Activated CD8-positive, alpha-beta memory T cell treated with anti-CD3 and anti-CD28 coated beads for 1 hour (primary cell): ENCODE data around the gene PSME3IP1.

Experiments
- DNase-seq, 2 donors: peaks; one replicate each; pipeline ENCODE4 v3.0.0-alpha.2; 2020; ENCODE audit warnings: low read depth in 1 of 2; ENCODE audit errors: extremely low read depth in 1 of 2

Gene PSME3IP1

GRCh38 chr16:57169327-57169726 lies 16.5 kb downstream of the PSME3IP1 start:
- no peak for DNase-seq

DNA sequence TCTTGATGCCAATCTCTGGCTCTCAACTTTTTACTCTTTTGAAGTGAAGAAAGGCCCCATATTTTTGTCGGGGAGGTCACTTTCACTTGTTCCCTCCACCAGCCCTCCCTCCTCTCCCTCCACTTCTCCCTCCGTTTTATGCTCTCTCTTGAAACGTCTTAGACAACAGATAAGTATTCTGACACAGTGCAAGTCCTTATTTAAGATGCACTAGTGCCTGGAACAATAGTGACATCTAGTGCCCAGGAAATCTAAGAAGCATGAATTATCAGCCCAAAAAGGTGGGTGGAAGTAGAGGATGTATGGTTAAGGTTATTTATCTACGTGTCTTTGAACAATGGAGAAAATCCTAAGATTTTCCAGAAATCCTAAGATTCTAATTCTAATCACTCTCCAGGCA lies 17.9 kb downstream of the PSME3IP1 start:
- no peak for DNase-seq

DNA sequence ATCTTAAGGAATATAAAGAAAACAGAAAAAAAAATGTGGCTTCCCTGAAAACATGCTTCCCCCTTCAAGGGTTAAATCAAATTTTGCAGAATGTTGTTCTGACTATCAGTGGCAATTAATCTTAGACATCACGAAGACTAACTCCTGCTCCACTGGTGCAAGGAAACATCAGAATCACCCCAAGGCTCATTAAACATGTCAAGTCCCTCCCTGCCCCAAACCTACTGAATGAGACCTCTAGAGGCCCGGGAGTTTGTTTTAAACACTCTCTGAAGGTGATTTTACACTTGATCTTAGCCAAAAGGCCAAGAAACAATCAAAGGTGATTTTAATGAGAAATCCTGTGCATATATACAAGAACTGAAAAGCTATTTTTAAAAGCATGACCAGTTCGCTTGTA lies 18.3 kb downstream of the PSME3IP1 start:
- no peak for DNase-seq

GRCh38 chr16:57166951-57167350 lies 18.9 kb downstream of the PSME3IP1 start:
- DNase-seq, result no peak

- no peak for DNase-seq
Measured at GRCh38 chr16:57166451-57166850, 19.4 kb downstream of the PSME3IP1 start.

DNA sequence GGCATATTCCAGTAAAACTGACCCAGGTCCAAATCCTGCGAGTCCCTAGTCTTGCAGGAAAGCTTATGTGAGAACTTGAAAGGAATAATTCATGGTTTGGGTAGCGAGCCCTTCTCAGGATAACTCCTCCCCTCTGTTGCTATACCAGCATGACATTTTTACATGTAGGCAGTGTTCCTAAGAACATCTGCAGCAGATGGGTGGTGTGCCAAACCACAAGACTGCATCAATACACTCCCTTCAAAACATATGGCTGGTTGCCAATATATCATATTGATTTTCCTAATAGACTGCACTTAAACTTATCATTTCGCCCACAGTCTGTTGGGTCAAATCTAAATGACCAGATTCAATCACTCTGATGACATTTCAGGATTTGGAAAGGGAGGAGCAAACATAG lies 19.9 kb downstream of the PSME3IP1 start:
- DNase-seq, result no peak

- DNase-seq, result no peak
Measured at GRCh38 chr16:57165483-57165882, 20.4 kb downstream of the PSME3IP1 start.

DNA sequence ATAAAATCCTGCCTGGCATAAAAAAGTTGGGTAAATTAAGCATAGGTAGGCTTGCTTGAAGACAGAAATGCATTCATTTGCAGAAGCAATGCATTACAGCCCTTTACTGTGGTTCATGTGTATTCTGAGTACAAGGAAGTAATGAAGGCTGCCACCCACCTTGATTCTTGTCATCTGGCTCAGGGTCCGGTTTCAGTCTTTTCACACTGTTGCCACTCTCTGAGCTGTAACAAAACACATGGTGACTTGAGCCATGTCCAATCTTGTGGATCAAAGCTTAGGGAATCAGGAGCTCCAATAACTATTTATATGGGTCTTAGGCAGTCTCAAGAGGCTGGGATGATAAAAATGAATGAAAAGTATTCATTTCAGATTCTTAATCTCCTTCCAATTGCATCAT lies 22.0 kb downstream of the PSME3IP1 start:
- DNase-seq, result no peak

DNA sequence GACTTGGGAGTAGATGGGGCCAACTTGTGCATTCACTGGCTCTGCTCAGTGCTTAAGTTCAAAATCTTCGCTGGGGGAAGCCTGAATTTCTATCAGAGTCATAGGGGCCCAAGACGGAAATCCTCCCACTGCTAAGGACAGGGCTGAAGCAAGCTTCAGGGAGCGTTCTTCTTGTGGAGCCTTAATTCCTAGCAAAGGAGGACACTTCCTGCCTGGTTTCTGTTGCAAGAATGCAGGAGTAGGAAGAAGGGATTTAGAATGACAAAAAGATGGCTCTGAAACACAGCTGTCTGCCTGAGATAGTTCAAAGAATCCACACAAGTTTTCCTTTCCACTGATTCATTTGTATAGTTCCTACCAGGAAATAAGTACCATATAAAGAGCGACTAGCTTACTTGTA lies 26.4 kb downstream of the PSME3IP1 start:
- no peak for DNase-seq

DNA sequence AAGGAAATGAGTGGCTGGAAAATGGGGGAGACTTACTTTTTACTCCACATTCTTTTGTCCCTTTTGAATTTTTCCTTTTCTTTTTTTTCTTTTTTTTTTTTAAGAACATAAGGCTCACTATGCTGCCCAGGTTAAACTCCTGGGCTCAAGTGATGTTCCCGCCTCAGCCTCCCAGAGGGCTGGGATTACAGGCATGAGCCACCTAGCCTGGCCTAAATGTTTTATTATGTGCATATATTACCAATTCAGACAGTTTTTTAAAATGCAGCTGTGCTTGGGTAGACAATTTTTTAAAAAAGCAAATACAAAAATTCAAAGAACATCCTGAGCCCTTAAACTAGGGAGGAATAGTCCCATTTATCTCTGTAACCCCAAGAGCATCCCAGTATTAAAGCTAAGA lies 28.3 kb downstream of the PSME3IP1 start:
- no peak for DNase-seq

DNA sequence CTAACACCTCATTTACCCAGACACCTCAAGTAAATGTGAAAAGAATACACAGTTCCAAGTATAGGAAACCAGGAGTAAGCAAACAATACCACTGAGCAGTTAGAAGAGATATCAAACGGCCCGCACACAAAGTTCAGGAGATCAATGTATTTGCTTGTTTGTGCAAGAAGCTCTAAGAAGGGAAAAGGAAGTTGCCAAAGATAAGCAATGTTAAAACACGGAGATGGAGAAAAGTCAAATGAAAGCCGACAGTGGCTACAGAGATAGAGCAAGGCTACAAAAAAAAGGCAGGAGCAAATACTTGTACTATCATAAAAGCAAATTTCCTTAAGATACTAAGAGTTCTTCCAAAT lies 29.5 kb downstream of the PSME3IP1 start:
- no peak for DNase-seq

DNA sequence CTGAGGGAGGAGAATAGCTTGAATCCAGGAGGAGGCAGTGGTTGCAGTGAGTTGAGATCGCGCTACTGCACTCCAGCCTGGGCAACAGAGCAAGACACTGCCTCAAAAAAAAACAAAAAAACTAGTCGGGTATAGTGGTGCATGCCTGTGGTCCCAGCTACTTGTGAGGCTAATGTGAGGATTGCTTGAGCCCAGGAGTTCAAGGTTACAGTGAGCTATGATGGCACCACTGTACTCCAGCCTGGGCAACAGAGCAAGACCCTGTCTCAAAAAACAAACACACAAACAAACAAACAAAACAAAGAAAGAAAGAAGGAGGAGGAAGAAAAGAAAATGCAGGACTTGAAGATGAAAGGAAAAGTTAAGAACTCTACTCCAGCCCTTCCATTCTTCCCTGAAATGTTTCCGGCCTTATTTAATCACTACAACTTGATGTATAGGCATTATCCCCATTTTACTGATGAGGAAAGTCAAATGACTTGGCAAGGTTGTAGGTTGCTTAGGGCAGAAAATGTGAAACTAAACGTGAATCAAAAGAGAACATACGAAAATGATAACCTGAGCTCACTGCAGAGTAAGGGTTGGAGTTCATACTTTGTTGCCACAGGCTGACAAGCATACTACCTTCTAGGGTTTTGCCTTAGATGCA lies 30.0 kb downstream of the PSME3IP1 start:
- no peak for DNase-seq

GRCh38 chr16:57153841-57154240 lies 32.0 kb downstream of the PSME3IP1 start:
- no peak for DNase-seq

DNA sequence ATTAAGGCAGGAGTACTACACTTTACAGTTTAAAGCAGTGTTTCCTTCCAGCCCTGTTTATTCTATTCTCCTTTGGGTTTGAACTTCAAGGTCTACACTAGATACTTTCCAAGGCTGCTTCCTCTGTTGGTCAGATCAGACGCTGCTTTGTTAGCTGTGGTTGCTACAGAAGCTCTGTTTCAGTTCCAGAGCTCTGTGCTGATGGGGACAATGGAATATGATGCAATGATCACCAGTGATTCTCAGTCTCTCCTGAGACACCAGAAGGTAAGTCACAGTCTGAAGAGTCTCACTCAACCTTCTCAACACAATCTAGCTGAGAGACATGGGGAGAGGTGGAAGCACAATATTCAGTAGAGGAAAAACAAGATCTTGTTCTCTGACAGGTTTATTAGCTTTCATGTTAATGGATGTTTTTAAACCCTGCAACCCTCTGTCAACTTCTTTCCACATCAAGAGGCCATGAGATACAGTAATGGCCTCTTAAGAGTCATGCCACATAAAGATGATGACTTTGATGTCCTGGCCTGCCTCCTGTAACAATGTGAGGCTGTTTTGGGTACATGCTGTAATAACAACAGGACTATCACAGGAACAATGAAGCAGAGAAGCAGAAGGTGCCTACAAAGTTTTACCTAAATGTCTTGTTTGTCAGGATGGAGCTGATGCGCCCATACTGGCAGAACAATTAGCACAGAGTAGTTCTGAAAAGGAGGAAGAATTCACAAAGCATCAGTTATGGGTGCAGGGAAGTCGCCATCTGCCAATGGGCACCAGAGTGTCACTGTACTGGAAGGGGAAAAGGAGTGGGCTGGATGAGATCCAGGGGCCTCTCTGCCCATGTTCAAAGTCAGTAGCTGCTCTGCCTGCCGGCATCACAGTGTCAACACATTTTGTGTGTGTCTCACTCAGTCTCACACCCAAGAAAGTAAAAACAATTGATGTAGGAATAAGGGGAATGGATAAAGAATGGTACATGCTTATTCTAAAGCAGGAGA lies 33.4 kb downstream of the PSME3IP1 start:
- no peak for DNase-seq

GRCh38 chr16:57151369-57151768 lies 34.5 kb downstream of the PSME3IP1 start:
- no peak for DNase-seq

DNA sequence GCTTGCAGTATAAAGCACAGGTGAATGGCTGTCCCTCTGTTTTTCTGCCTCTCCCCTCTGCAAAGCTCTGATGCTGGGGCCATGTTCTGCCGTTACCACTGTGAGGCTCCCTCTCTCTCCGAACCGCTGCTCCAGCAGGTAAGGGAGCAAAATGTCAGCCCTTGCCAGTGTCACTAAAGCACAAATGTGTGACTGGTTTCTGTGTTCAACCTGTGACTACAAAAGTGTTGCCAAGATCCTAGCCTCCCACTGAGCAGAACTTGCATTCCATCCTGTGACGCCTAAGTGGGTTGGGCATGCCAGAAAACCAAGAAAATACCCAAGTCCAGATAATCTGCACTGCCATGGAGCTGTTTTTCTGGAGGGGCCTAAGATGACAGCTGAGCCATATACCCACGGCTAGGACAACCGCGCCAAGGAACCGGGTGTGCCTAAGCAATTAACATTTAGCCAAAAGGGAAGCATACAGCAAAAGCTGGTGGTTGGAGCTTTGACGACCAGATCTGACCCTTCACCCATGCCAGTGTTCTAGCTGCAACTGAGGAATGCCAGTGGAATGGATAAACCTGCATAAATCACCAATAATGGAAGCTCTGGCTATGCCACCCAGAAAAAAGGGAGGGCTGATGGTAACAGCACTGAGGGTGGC lies 35.0 kb downstream of the PSME3IP1 start:
- no peak for DNase-seq

DNA sequence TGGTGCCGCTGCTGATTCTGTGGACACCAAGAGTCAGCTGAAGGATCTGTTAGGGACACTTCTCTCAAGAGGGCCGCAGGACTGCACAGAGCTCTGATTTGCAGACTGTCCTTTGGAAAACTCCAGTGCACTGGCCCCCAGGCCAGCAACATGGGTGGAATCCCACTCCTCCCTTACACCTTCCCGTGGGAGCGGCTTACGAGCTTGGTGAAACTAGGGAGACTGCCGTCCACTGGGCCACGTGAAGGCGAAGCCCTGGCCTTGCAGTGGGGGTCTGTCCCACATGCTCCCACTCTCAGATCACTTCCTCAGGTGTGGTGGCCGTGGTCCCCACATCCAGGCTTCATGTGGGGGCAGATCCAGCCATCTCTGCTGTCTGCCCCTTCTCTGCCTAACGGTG lies 36.4 kb downstream of the PSME3IP1 start:
- no peak for DNase-seq

GRCh38 chr16:57148481-57148880 lies 37.4 kb downstream of the PSME3IP1 start:
- no peak for DNase-seq

DNA sequence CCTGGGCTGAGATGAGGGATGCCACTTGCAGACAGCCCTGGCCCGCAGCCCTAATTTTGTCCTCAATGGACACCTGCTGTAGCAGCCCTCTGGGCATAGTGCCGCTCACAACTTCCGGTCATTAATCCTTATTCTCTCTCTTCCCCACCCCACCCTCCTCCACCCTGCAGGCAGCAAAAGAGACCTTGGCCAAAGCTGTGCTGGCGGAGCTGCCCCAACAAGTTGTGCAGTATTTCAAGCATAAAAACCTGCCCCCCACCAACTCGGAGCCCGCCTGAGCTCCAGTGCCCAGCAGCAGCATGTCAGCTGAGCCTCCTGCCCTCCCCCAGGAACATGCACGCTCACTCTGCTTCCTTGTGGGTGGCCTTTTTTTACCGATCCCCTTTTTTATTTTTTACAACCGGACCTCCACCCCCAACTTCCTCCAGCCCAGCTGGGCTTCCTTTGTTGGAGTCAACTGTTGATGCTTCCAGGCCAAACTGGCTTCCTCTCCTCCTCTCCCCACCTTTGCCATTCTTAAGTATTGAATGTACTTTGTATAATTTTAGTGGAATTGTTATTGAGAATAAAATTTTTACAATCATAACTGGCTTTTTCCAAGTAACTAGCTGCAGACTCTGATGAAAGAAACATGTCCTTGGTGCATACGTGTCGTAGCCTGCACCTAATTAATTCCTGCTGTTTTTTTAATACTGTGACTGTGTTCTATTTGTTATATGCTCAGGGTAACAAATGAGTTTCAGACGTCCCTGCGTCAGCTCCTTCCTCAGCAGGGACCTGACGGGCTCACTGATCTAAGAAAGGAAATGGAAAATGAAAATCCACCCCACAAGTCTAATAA lies 38.2 kb downstream of the PSME3IP1 start:
- DNase-seq, result no peak

- DNase-seq, result no peak
Measured at GRCh38 chr16:57146735-57147134, 39.1 kb downstream of the PSME3IP1 start.
